NCI-H82 treated with DMSO at 0.1 percent for 48 hours (cell line): ENCODE data around the gene COPRS.
"Not testable (repeated sequence)": the region's sequence is repeated elsewhere in the genome, so short reads cannot be mapped to it uniquely, and the experiment has no call there.

ENCODE experiments used
- DNase-seq: peaks from one replicate; lab custom pipeline; 2025; ENCODE audit not compliant: unreplicated experiment; lab: John Stamatoyannopoulos, UW

The COPRS gene

GRCh38 chr17:31845291-31845690 is 13.8 kb downstream of the COPRS start:
- DNase-seq, result no peak

- no peak for DNase-seq
These were observed 15.8 kb downstream of the COPRS start for GRCh38 chr17:31843070-31843745.

GRCh38 chr17:31842195-31843069 is 16.6 kb downstream of the COPRS start:
- DNase-seq, result peak; percentile 61

GRCh38 chr17:31841850-31842194 is 17.2 kb downstream of the COPRS start:
- DNase-seq, result no peak

DNA sequence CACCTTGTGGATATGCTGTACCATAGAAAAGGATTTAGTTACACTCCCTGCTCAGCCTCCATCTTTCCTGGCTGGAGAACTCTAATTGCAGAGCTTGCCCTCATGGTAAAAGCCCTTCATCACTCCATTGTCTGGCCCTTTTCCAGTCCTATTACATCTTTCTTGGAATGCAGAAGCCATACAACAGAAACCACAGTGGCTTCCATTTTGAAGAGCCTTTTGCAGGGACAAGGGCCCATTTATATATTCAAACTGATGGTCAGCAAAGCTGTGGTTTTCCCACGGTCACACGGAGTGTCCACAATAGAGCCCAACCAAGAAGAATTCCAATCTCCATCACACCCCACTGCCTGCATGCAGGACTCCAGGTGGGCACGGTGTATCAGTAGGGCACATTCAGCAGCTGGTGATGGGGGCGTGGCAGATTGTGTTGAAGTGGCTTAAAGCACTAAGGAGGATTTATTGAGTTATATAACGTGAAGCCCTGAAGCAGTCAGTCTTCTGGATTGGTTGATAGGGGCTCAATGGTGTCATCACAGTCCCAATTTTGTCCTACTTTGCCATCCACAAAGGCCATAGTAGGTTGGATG is 20.3 kb downstream of the COPRS start:
- DNase-seq, result peak; percentile 42

GRCh38 chr17:31835984-31836383 is 23.1 kb downstream of the COPRS start:
- DNase-seq, result no peak

GRCh38 chr17:31834448-31834847 is 24.6 kb downstream of the COPRS start:
- DNase-seq, result no peak

DNA sequence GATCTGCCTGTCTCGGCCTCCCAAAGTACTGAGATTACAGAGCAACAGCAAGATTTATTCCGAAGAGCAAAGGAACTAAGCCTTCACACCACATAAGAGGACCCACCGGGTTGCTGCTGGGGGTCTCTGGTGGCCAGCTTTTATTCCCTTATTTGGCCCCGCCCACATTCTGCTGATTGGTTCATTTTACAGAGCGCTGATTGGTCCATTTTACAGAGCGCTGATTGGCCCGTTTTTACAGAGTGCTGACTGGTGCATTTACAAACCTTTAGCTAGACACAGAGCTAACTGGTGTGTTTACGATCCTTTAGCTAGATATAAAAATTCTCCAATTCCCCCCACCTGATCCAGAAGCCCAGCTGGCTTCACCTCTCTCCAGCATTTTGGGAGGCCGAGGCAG is 26.3 kb downstream of the COPRS start:
- no peak for DNase-seq

DNA sequence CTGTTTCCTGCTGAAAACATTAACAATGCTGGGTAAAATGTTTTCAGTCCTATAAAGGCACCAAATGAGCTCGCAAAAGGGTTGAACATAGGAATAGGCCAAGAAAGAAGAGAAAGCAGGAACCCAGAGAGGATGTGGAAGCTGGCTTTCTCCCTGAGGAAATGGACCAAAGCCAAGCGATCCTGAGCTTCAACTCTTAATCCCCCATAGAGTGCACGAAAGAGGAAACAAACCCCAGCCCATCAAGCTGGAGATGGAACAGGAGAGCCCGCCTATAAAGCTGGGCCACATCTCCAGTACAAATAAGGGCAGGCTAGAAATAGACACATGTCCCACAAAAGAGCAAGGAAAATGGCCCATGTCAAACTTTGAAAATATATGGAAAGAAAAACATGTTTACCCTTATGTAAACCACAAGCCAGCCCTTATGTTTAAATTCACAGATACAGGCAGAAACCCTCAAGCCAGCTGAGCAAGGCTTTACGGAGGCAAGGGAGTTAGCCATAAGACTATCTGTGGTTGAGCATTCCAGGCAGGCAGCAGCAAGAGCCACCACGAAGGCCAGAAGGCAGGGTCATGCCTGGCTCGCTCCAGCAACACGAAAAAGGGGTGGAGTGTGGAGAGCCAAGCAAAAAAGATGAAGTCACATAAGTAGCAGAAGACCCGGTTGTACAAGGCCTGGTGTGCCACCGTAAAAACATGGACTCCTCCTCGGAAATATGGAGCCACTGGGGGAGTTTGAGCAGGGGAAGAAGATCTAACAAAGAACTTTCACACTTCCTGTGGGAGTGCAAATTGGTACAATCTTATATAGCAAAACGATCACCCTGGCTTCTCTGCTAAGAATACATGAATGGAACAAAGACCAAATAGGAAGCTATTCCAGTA is 27.8 kb downstream of the COPRS start:
- no peak for DNase-seq

DNA sequence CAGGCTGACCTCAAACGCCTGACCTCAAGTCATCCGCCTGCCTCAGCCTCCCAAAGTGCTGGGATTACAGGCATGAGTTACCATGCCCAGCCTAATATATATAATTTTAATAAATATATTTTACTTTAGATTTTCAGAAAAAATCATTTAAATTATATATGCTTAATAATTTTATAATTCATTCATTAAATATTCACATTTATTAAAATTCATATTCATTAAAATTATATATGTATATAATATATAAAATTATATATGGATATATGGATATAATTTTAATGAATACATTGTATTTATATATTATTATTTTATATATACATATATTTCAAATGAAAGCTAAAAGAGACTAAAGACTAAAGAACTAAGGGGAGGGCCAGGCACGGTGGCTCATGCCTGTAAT is 29.4 kb downstream of the COPRS start:
- no peak for DNase-seq

- not testable (repeated sequence) for DNase-seq
These were observed 30.1 kb downstream of the COPRS start for GRCh38 chr17:31828955-31829354.

- DNase-seq, result no peak
These were observed 32.9 kb downstream of the COPRS start for GRCh38 chr17:31825961-31826691.

DNA sequence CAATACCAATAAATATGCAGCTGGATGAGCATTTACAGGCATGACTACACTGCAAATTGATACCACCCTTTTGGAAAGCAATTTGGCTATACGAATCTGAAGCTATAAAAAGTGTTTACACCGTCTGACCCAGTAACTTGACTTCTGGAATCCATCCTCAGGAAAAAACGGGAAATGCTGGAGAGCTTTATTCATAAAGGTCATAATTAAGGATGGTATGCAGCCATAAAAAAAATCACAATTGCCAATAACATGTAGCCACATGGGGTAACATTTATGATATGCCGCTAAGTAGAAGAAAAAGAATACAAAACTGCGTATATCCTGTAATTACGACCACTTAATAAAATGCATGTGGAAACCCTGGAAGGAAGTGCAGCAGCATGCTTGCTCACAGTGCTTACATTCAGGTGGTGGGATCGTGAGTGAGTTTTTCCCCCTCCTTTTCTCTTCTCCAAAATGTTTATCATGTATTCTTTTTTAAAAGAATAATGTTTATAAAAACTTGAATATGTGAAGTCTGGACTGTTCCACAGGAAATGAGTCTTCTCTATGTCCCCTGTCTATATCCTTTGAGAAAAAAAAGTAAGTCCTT is 34.2 kb downstream of the COPRS start:
- DNase-seq, result no peak

GRCh38 chr17:31823014-31823413 is 36.0 kb downstream of the COPRS start:
- DNase-seq, result no peak

- DNase-seq, result no peak
These were observed 38.2 kb downstream of the COPRS start for GRCh38 chr17:31820691-31821435.

DNA sequence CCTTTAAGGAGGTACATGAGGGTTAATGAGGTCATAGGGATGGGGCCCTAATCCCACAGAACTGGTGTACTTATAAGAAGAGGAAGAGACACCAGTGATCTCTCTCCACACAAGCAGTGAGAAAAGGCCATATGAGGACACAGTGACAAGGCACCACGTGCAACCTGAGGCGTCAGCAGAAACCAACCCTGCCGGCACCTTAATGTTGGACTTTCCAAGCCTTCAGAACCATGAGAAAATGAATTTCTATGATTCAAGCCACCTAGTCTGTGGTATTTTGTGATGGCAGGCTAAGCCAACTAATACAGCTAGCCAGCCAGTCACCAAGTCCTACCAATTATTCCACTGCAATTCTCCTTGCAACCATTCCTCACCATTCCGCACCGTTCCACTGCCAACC is 39.5 kb downstream of the COPRS start:
- no peak for DNase-seq

DNA sequence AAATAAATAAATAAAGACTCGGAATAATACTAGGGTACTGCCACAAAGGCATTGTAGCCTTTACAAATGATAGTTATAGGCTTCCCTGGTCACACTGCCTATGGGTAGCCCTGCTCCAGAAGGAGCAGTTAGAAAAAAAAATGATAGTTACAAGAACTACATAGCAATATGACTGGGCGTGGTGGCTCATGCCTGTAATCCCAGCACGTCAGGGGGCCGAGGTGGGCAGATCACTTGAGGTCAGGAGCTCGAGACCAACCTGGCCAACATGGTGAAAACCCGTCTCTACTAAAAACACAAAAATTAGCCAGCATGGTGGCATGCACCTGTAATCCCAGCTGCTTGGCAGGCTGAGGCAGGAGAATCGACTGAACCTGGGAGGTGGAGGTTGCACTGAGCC is 40.2 kb downstream of the COPRS start:
- not testable (repeated sequence) for DNase-seq

- DNase-seq, result no peak
These were observed 43.8 kb downstream of the COPRS start for GRCh38 chr17:31815212-31815730.

DNA sequence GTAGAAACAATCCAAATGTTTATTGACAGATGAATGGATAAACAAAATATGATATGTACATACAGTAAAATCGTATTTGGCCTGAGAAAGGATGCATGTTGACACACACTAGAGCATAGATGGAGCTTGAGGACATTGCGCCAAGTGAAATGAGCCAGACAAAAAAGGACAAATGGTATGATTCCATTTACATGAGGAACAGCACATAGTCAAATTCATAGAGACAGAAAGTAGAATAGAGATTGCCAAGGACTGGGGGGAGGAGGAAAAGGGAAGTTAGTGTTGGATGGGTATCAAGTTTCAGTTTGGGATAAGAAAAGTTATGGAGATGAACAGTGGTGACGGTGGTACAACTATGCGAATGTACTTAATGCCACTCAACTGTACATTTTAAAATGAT is 47.9 kb downstream of the COPRS start:
- no peak for DNase-seq
